ENCODE data around the gene RRP15.

GRCh38 chr1:218294546-218294945 is 9.5 kb downstream of the RRP15 start:
- TF ChIP-seq CTCF (conservative IDR thresholded peaks at IDR 0.05 in 1 of 2, IDR thresholded peaks at IDR 0.05 in 1 of 2; ENCODE audit: extremely low read depth in 1 of 2, insufficient read depth in 1 of 2, low read depth in 1 of 2, low read length in 2 of 2) (no peak), EZH2 (IDR thresholded peaks at IDR 0.05; ENCODE audit: borderline replicate concordance, low read length) (no peak)

Measured in mammary epithelial cell (primary cell).